ENCODE data around the gene MITF.

- TF ChIP-seq CTCF (IDR thresholded peaks at IDR 0.05) (no peak), POLR2A (IDR thresholded peaks at IDR 0.05) (no peak)
These were observed 45.8 kb downstream of the MITF start for GRCh38 chr3:69784954-69785514.
